B cell (primary cell): Measurements from ENCODE around the gene ZNF608. TPM values are rescaled to one million over a fixed set of nuclear protein-coding genes. Genes with fewer than 3 reads are reported as not detected.

ENCODE experiments used
- ATAC-seq: fragments of 200-7000 bp; cut with Tn5 transposase; one replicate; pipeline ENCODE4 v1.10.0; 2021; ENCODE audit warnings: low read depth, mild to moderate bottlenecking, moderate number of reproducible peaks, moderate library complexity
- CTCF ChIA-PET: fragments of 350-600 bp; sonication (Branson Sonifier 250); formaldehyde crosslinking; loops from one replicate; lab custom pipeline; 2021; ENCODE audit warnings: antibody characterized with exemption, inconsistent platforms; lab: Charles Lee
- POLR2A ChIA-PET: fragments of 350-600 bp; sonication (Branson Sonifier 250); formaldehyde crosslinking; loops from one replicate; lab custom pipeline; 2021; ENCODE audit warnings: antibody characterized with exemption; lab: Charles Lee
- DNase-seq: peaks from one replicate; pipeline ENCODE4 v3.0.0; 2013
- H2AFZ ChIP-seq: 2 replicates; pipeline ENCODE4 v1.6.1; 2012; ENCODE audit warnings: mild to moderate bottlenecking, low read depth, low read length; ENCODE audit not compliant: insufficient read depth, poor library complexity, severe bottlenecking
- H3K27ac ChIP-seq, 2 donors: 1 replicate in 1 of 2; 2 replicates in 1 of 2; pipeline ENCODE4 v1.5.1; 2012 to 2013; ENCODE audit warnings: low read length in 2 of 2, mild to moderate bottlenecking in 2 of 2, moderate library complexity in 1 of 2
- H3K27me3 ChIP-seq, 4 experiments: fragments of 200-600 bp in 1 of 4; sonication (generic) in 1 of 4; replicated peaks in 1 of 4; 1 replicate in 2 of 4; 2 replicates in 2 of 4; pipeline versions ENCODE4 v1.6.1 to v1.7.0; 2013 to 2016; ENCODE audit warnings: low read length in 3 of 4, mild to moderate bottlenecking in 2 of 4, mixed read lengths in 1 of 4, moderate library complexity in 1 of 4; ENCODE audit not compliant: insufficient read depth in 4 of 4, control insufficient read depth in 3 of 4; ENCODE audit errors: control extremely low read depth in 1 of 4
- H3K36me3 ChIP-seq, 2 experiments: replicated peaks in 1 of 2; 1 replicate in 1 of 2; 2 replicates in 1 of 2; pipeline versions ENCODE4 v1.6.1 to v1.7.1; 2013; ENCODE audit warnings: low read length in 1 of 2; ENCODE audit not compliant: insufficient read depth in 2 of 2, control insufficient read depth in 1 of 2; ENCODE audit errors: control extremely low read depth in 1 of 2, extremely low read depth in 1 of 2
- H3K4me1 ChIP-seq, 2 donors: fragments of 200-600 bp in 1 of 2; sonication (generic) in 1 of 2; 1 replicate in 1 of 2; 2 replicates in 1 of 2; pipeline versions ENCODE4 v1.5.1 to v1.6.1; 2013 to 2017; ENCODE audit warnings: low read length in 2 of 2; ENCODE audit not compliant: control insufficient read depth in 2 of 2, insufficient read depth in 2 of 2
- H3K4me2 ChIP-seq: replicated peaks from 2 replicates; pipeline ENCODE3; 2012; ENCODE audit warnings: mild to moderate bottlenecking, low read depth, low read length; ENCODE audit not compliant: poor library complexity, severe bottlenecking
- H3K4me3 ChIP-seq, 5 experiments: fragments of 200-600 bp in 1 of 5; sonication (generic) in 1 of 5; 1 replicate in 3 of 5; 2 replicates in 2 of 5; pipeline versions ENCODE4 v1.5.1 to v1.7.0; 2011 to 2016; ENCODE audit warnings: low read length in 4 of 5, mild to moderate bottlenecking in 4 of 5, low read depth in 2 of 5, control low read depth in 1 of 5, moderate library complexity in 1 of 5; ENCODE audit not compliant: insufficient read depth in 1 of 5; ENCODE audit errors: control extremely low read depth in 1 of 5, extremely low read depth in 1 of 5
- H3K79me2 ChIP-seq: fragments of 200-600 bp; sonication (generic); one replicate; pipeline ENCODE4 v1.6.0; 2016; ENCODE audit warnings: low read length; ENCODE audit not compliant: control insufficient read depth, insufficient read depth
- H3K9ac ChIP-seq: fragments of 200-600 bp; sonication (generic); 2 replicates; pipeline ENCODE4 v1.6.1; 2017; ENCODE audit warnings: mild to moderate bottlenecking, low read length, moderate library complexity
- H3K9me3 ChIP-seq, 3 donors: one replicate each; pipeline versions ENCODE4 v1.6.1 to v1.7.1; 2013; ENCODE audit warnings: low read length in 2 of 3; ENCODE audit not compliant: control insufficient read depth in 2 of 3, insufficient read depth in 1 of 3; ENCODE audit errors: control extremely low read depth in 1 of 3
- H4K20me1 ChIP-seq: 2 replicates; pipeline ENCODE4 v1.6.0; 2012; ENCODE audit warnings: mild to moderate bottlenecking, low read length; ENCODE audit not compliant: insufficient read depth, control insufficient read depth, poor library complexity, severe bottlenecking
- H3K27ac Mint-ChIP-seq: one replicate; pipeline ENCODE4 v1.8.0; 2021; ENCODE audit warnings: mixed read lengths
- H3K27me3 Mint-ChIP-seq: one replicate; pipeline ENCODE4 v1.8.0; 2021; ENCODE audit warnings: mixed read lengths
- H3K4me1 Mint-ChIP-seq: one replicate; pipeline ENCODE4 v1.8.0; 2021; ENCODE audit warnings: mixed read lengths
- H3K4me3 Mint-ChIP-seq: one replicate; pipeline ENCODE4 v1.8.0; 2021; ENCODE audit warnings: mixed read lengths
- H3K9me3 Mint-ChIP-seq: one replicate; pipeline ENCODE4 v1.8.0; 2022; ENCODE audit warnings: mixed read lengths; ENCODE audit not compliant: insufficient read depth
- CTCF ChIP-seq: fragments of 200-600 bp; IDR thresholded peaks from one replicate; pipeline ENCODE4 v1.8.0; 2022; ENCODE audit warnings: antibody characterized with exemption, mild to moderate bottlenecking
- EZH2 ChIP-seq: IDR thresholded peaks from 2 replicates; pipeline ENCODE4 v1.6.1; 2012; ENCODE audit warnings: borderline replicate concordance, low read depth, mild to moderate bottlenecking, moderate library complexity, low read length; ENCODE audit not compliant: insufficient read depth, poor library complexity, severe bottlenecking
- WGBS: methylation state at CpG from one replicate; pipeline ENCODE4 v1.1.5; 2013; ENCODE audit warnings: missing lambda C conversion rate; ENCODE audit not compliant: insufficient coverage; 5-methylcytosine and 5-hydroxymethylcytosine counted together
- intact Hi-C: fragments of 100-400 bp; cut with micrococcal nuclease; formaldehyde crosslinking; loops from one replicate; pipeline ENCODE4 v1.10.0; 2022
- polyA plus RNA-seq: library from polyadenylated mRNA; depleted of rRNA; stranded (reverse); fragments of >200 nt; gene quantifications from 2 replicates; pipeline ENCODE4 v1.2.3, GENCODE V29; 2012
- total RNA-seq, 2 donors: library from RNA; stranded (reverse); fragments of 120-200 nt in 1 of 2; gene quantifications; 1 replicate in 1 of 2; 2 replicates in 1 of 2; pipeline versions ENCODE4 v1.2.3 to v1.2.4, GENCODE V29; 2013 to 2022

Gene ZNF608
- total and polyA plus RNA-seq, 2 donors (not counting 1 experiment from before 2014, with no cell fraction given): 8.5 to 17.4 TPM

GRCh38 chr5:124755565-124755964, 9.1 kb upstream of the ZNF608 start:
- H3K27me3 Mint-ChIP-seq: no peaks in the 10 kb centered on the region
- Histone ChIP-seq H3K36me3 (no peaks in the 10 kb centered on the region), H3K27ac (no peak overlapping the region), H3K27me3 (peaks cover 0 to 3% (median 0%) of the 10 kb centered on the region in 4 experiments), H3K9ac (no peak overlapping the region), H3K4me1 (no peaks in the 10 kb centered on the region), H4K20me1 (no peaks in the 10 kb centered on the region), H3K4me2 (no peak overlapping the region), H2AFZ (no peak overlapping the region), H3K9me3 (peaks cover 0 to 2% (median 0%) of the 10 kb centered on the region in 3 donors), H3K79me2 (no peaks in the 10 kb centered on the region), H3K4me3 (no peak overlapping the region)
- TF ChIP-seq CTCF (no peak), EZH2 (no peak)
- POLR2A ChIA-PET: interaction anchor here (0.6 kb wide), 1 partner anchor 313 kb away, joined by 4 read pairs; no protein-coding TSS in a partner anchor
- H3K4me3 Mint-ChIP-seq: no peak overlapping the region
- no peak overlapping the region for H3K27ac Mint-ChIP-seq
- intact Hi-C loops: no loop called here
- 100% methylated on average over 1 of the region's 3 CpGs for WGBS
- no peak for DNase-seq
- ATAC-seq: no peak
- H3K4me1 Mint-ChIP-seq: no peaks in the 10 kb centered on the region
- CTCF ChIA-PET: no interaction called here
- no peaks in the 10 kb centered on the region for H3K9me3 Mint-ChIP-seq

- Histone ChIP-seq H3K4me1 (no peaks in the 10 kb centered on the region), H3K4me2 (no peak overlapping the region), H4K20me1 (no peaks in the 10 kb centered on the region), H3K79me2 (no peaks in the 10 kb centered on the region), H2AFZ (no peak overlapping the region), H3K36me3 (no peaks in the 10 kb centered on the region), H3K27ac (no peak overlapping the region), H3K9ac (no peak overlapping the region), H3K4me3 (no peak overlapping the region), H3K9me3 (peaks cover 0 to 2% (median 0%) of the 10 kb centered on the region in 3 donors), H3K27me3 (peaks cover 0 to 3% (median 0%) of the 10 kb centered on the region in 4 experiments)
- Mint-ChIP-seq H3K9me3 (no peaks in the 10 kb centered on the region), H3K4me3 (no peak overlapping the region), H3K27me3 (no peaks in the 10 kb centered on the region), H3K27ac (no peak overlapping the region), H3K4me1 (no peaks in the 10 kb centered on the region)
- ChIA-PET POLR2A (interaction anchor here (0.6 kb wide), 1 partner anchor 314 kb away, joined by 4 read pairs; no protein-coding TSS in a partner anchor), CTCF (no interaction called here)
- DNase-seq (no peak), ATAC-seq (no peak)
- WGBS: no CpG with 5 or more reads among the region's 2 CpGs
- TF ChIP-seq EZH2 (no peak), CTCF (no peak)
- intact Hi-C loops: no loop called here
Measured at GRCh38 chr5:124755041-124755440, 8.6 kb upstream of the ZNF608 start.
